SH-SY5Y (cell line): ENCODE data around the gene CST8.

Experiments used
- GATA2 ChIP-seq: IDR thresholded peaks from 2 replicates; pipeline ENCODE4 v1.6.1; 2011; ENCODE audit warnings: mild to moderate bottlenecking, low read depth, low read length
- GATA3 ChIP-seq: IDR thresholded peaks from 2 replicates; pipeline ENCODE4 v1.6.1; 2011; ENCODE audit warnings: low read depth, mild to moderate bottlenecking, low read length, moderate library complexity

GRCh38 chr20:23441850-23442313, 49.0 kb upstream of the CST8 start:
- TF ChIP-seq GATA3 (no peak), GATA2 (no peak)
